HG03025 (cell line): Measurements from ENCODE around the gene MCOLN1.

Experiments used
- ATAC-seq: cut with Tn5 transposase; IDR thresholded peaks from one replicate; pipeline ENCODE4 v1.9.1; 2021; ENCODE audit warnings: mild to moderate bottlenecking, moderate library complexity; ENCODE audit not compliant: unreplicated experiment, low FRiP score

Gene MCOLN1

DNA sequence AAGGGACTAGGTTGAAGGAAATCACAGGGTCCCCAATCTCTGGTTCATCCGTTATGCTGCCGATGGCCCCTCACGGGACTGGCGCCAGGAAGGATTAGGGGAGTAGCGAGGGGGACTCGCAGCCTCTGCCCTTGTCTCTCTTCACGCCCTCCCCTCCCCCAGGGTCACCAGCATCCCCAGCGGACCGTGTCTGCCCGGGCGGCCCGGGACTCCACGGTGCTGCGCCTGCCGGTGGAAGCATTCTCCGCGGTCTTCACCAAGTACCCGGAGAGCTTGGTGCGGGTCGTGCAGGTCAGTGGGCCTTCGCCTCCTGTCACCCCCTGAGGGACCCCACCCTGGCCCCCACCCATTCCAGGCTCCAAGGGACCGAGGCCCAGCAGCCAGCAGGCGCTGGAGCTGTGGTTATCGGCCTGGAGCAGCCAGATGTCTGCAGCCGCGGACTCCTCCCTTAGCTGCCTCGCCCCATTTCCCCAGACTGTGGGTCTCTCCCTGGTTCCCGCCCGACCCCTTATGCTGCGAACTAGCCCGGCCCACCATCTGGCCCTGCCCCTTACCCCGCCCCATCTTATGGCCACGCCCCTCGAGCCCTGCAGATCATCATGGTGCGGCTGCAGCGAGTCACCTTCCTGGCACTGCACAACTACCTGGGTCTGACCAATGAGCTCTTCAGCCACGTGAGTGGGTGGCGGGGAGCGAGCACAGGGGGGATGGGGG is 18.5 kb downstream of the MCOLN1 start:
- ATAC-seq, result no peak

- ATAC-seq, result no peak
These were observed 19.0 kb downstream of the MCOLN1 start for GRCh38 chr19:7541475-7541824.

DNA sequence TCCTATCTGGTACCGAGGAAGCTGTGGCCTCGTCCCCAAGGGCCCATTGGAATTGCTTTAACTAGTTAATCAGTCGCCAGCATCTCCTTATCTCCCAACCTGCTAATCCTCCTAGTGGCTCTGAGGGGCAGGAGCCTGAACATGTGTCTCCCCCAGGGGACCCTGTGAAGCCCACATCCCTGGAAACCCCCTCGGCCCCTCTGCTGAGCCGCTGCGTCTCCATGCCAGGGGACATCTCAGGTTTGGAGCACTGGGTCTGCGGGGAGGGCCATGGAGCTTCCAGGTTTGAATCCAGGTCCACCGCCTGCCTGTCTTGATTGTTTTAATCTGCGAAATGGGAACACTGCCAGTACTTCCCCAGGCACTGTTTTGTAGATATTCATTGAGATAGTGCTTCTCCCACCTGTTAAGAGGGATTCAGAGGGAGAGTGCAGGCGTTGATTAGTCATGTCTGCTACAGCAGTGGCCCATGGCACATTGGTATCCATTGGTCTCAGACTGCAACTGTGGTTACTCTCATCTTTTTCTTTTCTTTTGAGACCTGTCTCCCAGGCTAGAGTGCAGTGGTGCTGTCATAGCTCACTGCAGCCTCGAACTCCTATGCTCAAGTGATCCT is 19.5 kb downstream of the MCOLN1 start:
- no peak for ATAC-seq

DNA sequence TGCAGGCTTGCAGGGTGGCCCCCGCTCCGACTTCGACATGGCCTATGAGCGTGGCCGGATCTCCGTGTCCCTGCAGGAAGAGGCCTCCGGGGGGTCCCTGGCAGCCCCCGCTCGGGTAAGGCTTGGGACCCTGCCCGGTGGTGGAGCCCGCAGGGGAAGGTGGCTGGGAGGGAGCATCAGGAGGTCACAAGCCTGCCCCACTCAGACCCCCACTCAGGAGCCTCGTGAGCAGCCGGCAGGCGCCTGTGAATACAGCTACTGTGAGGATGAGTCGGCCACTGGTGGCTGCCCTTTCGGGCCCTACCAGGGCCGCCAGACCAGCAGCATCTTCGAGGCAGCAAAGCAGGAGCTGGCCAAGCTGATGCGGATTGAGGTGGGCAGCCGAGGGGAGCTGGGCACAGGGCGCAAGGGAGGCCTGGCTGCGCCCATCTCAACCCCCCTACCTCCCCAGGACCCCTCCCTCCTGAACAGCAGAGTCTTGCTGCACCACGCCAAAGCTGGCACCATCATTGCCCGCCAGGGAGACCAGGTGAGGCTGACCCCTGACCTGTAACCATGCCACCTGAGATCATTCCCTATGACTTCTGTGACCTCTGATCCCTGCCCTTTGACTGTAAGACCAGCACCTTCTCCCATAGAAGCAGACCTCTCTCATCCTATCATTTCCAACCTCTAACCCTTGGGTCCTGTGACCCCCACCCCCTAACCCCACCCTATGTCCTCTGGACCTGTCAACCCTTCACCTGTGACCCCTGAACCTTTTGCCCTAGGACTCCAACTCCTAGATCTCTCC is 20.3 kb downstream of the MCOLN1 start:
- ATAC-seq, result no peak

- ATAC-seq, result no peak
These were observed 22.2 kb downstream of the MCOLN1 start for GRCh38 chr19:7544626-7545025.

- no peak for ATAC-seq
These were observed 22.9 kb downstream of the MCOLN1 start for GRCh38 chr19:7545300-7545699.

GRCh38 chr19:7545904-7546303 is 23.5 kb downstream of the MCOLN1 start:
- ATAC-seq, result no peak

- ATAC-seq, result no peak
These were observed 24.7 kb downstream of the MCOLN1 start for GRCh38 chr19:7547159-7547558.

DNA sequence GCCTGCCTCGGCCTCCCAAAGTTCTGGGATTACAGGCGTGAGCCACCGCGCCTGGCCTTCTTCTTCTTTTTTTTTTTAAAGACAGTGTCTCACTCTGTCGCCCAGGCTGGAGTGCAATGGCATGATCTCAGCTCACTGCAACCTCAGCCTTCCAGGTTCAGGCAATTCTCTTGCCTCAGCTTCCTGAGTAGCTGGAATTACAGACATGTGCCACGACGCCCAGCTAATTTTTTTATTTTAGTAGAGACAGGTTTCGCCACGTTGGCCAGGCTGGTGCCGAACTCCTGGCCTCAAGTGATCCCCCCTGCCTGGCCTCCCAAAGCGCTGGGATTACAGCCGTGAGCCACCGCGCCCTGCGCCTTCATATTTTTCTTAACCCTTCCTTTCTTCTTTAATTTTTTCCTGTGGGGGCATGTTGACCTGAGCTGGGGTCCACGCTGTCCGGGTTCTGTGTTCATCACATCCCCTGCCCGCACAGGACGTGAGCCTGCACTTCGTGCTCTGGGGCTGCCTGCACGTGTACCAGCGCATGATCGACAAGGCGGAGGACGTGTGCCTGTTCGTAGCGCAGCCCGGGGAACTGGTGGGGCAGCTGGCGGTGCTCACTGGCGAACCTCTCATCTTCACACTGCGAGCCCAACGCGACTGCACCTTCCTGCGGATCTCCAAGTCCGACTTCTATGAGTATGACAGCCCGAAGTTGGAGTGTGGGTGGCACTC is 27.2 kb downstream of the MCOLN1 start:
- no peak for ATAC-seq

DNA sequence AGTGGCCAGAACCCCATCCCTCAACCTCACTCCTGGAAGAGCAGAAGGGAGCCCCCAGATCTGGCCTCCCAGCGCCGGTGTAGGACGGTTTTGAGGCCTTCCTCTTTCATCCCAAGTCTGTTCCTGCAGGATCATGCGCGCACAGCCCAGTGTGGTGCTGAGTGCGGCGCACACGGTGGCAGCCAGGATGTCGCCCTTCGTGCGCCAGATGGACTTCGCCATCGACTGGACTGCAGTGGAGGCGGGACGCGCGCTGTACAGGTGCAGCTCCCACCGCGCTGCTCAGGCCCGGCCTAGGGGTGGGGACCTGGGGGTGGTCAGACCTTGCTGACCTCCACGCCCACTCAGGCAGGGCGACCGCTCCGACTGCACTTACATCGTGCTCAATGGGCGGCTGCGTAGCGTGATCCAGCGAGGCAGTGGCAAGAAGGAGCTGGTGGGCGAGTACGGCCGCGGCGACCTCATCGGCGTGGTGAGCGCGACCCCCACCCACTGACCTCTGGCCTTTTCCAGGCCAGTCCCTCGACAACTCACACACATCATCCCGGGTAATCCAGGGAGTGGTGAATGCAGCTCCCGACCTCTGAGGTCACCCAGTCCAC is 27.8 kb downstream of the MCOLN1 start:
- ATAC-seq, result no peak

DNA sequence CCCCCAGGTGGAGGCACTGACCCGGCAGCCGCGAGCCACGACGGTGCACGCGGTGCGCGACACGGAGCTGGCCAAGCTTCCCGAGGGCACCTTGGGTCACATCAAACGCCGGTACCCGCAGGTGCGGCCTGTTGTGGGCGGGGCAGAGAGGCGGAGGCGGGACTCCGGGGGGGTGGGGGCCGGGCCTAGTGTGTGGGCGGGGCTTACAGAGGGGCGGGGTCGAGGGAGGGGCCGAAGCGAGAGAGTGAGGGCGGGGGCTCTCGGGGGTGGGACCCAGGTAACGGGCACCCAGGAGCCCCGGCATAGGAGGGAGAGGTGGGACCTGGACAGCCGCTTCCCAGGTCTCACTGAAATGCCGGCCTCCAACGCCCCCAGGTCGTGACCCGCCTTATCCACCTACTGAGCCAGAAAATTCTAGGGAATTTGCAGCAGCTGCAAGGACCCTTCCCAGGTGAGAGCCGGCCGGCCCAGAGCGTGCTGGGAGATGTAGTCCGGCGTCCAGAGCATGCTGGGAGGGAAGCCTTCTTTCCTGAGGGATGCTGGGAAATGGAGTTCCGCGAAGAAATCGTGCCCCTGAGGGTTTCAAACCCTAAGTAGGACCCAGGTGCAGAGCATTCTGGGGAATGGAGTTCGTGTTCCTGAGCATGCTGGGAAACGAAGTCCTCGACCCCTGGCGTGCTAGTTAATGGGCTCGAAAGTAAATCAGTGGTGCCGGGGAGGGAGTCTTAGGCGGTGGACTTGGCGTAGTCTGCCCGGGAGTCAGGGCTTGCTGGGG is 28.8 kb downstream of the MCOLN1 start:
- ATAC-seq, result no peak

- no peak for ATAC-seq
These were observed 30.4 kb downstream of the MCOLN1 start for GRCh38 chr19:7552781-7553180.

DNA sequence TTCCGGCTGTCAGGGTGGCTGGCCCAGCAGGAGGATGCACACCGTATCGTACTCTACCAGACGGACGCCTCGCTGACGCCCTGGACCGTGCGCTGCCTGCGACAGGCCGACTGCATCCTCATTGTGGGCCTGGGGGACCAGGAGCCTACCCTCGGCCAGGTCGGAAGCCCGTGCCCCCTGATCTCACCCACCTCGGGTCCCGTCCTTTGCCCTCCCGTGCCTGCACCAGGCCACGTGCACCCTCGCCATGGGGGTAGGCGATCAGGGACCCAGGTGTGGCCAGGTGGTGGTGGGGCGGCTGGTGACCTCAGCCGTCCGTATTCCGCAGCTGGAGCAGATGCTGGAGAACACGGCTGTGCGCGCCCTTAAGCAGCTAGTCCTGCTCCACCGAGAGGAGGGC is 32.1 kb downstream of the MCOLN1 start:
- no peak for ATAC-seq

GRCh38 chr19:7554990-7555864 is 32.8 kb downstream of the MCOLN1 start:
- ATAC-seq, result no peak

GRCh38 chr19:7556696-7557315 is 34.4 kb downstream of the MCOLN1 start:
- no peak for ATAC-seq

DNA sequence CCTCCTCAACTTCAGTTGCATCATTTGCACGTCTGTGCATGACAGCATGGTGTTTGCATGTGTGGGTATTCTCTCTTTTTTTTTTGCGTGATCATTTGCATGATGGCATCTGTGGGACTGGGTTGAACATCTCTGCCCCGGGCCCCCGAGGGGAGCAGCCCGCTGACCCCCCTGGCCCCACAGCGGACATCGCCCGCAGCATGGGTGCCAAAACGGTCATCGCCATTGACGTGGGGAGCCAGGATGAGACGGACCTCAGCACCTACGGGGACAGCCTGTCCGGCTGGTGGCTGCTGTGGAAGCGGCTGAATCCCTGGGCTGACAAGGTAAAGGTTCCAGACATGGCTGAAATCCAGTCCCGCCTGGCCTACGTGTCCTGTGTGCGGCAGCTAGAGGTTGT is 36.2 kb downstream of the MCOLN1 start:
- no peak for ATAC-seq

DNA sequence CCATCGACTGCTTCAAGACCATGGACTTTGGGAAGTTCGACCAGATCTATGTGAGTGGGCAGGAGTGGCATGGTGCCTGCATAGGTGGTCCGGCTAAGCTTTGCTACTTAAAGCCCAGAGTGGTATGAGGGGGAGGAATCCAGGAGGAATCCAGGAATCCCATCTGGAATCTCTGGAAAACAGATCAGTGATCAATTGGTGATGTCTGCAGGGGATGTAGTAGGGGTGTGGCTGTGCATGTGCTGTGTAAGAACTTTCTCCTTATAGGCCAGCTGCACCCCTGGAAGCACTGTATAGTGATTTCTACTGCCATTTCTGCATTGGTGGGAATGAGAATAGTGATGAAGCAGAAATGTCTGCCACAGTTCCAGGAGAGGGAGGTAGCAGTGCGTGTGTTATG is 36.7 kb downstream of the MCOLN1 start:
- ATAC-seq, result no peak

- no peak for ATAC-seq
These were observed 37.8 kb downstream of the MCOLN1 start for GRCh38 chr19:7560255-7560654.

GRCh38 chr19:7561325-7561724 is 38.9 kb downstream of the MCOLN1 start:
- ATAC-seq, result no peak
